ENCODE results near the gene L3MBTL1. TPM values are rescaled to one million over a fixed set of nuclear protein-coding genes. Genes with fewer than 3 reads are reported as not detected.
A peak's percentile ranks its signal among the peaks of the same experiment; 100 is the strongest.
"Not testable (repeated sequence)": the region's sequence is repeated elsewhere in the genome, so short reads cannot be mapped to it uniquely, and the experiment has no call there.

Gene L3MBTL1
- total and polyA plus RNA-seq, 4 experiments from 2014 or later = 1.3 to 22.5 (median 9.9) TPM

- no peaks in the 10 kb centered on the region for H3K36me3 ChIP-seq (ENCODE audit: insufficient read depth, low read length)
- Mint-ChIP-seq H3K4me3 (no peak overlapping the region), H3K4me1 (no peaks in the 10 kb centered on the region), H3K36me3 (peaks cover 0 to 1% of the 10 kb centered on the region in 2 donors), H3K9me3 (peaks cover 0 to 6% (median 0%) of the 10 kb centered on the region in 8 donors), H3K27ac (peak overlapping the region in 1 of 7 donors; percentile 35), H3K27me3 (no peaks in the 10 kb centered on the region)
- POLR2A ChIA-PET (ENCODE audit: partially characterized antibody) = no interaction called here
- H3K4me1 ChIP-seq (ENCODE audit: insufficient read depth, low read length) = no peaks in the 10 kb centered on the region
- H3K4me3 ChIP-seq (ENCODE audit: low read length in 2 of 2) = no peak overlapping the region
- no peak overlapping the region for H3K27ac ChIP-seq (ENCODE audit: low read depth, low read length)
- no peaks in the 10 kb centered on the region for H3K9me3 ChIP-seq (ENCODE audit: control insufficient read depth in 1 of 2, low read length in 2 of 2)
- no peak for DNase-seq
- CTCF ChIA-PET (ENCODE audit: partially characterized antibody) = interaction anchor here (0.6 kb wide), 1 partner anchor 68 kb away, joined by 3 read pairs; no protein-coding TSS in a partner anchor
- H3K27me3 ChIP-seq (ENCODE audit: insufficient read depth, low read length) = no peaks in the 10 kb centered on the region
- intact Hi-C loops (cut with micrococcal nuclease) = no loop called here
Measured at GRCh38 chr20:43477193-43477592, 30.3 kb upstream of the L3MBTL1 start.

GRCh38 chr20:43477619-43478018 lies 29.9 kb upstream of the L3MBTL1 start:
- H3K4me1 Mint-ChIP-seq = no peaks in the 10 kb centered on the region
- H3K27me3 Mint-ChIP-seq = no peaks in the 10 kb centered on the region
- POLR2A ChIA-PET (ENCODE audit: partially characterized antibody) = no interaction called here

GRCh38 chr20:43490038-43490437 lies 17.5 kb upstream of the L3MBTL1 start:
- no peak overlapping the region for H3K4me3 ChIP-seq (ENCODE audit: low read length in 2 of 2)
- no peaks in the 10 kb centered on the region for H3K27me3 ChIP-seq (ENCODE audit: insufficient read depth, low read length)
- ChIA-PET POLR2A (ENCODE audit: partially characterized antibody) (no interaction called here), CTCF (ENCODE audit: partially characterized antibody) (no interaction called here)
- Mint-ChIP-seq H3K27ac (no peak overlapping the region), H3K9me3 (peaks cover 0 to 23% (median 14%) of the 10 kb centered on the region in 8 donors), H3K4me3 (no peak overlapping the region), H3K4me1 (no peaks in the 10 kb centered on the region), H3K36me3 (peaks cover 0 to 3% of the 10 kb centered on the region in 2 donors), H3K27me3 (peaks cover 5 to 7% of the 10 kb centered on the region in 2 donors)
- DNase-seq = no peak
- no peaks in the 10 kb centered on the region for H3K36me3 ChIP-seq (ENCODE audit: insufficient read depth, low read length)
- intact Hi-C loops (cut with micrococcal nuclease) = no loop called here
- no peaks in the 10 kb centered on the region for H3K4me1 ChIP-seq (ENCODE audit: insufficient read depth, low read length)
- H3K9me3 ChIP-seq (ENCODE audit: control insufficient read depth in 1 of 2, low read length in 2 of 2) = no peaks in the 10 kb centered on the region
- no peak overlapping the region for H3K27ac ChIP-seq (ENCODE audit: low read depth, low read length)

More at GRCh38 chr20:43477619-43478018, 29.9 kb upstream of the L3MBTL1 start:
- CTCF ChIA-PET (ENCODE audit: partially characterized antibody) = interaction anchor here (0.6 kb wide), 1 partner anchor 68 kb away, joined by 3 read pairs; no protein-coding TSS in a partner anchor
- H3K27me3 ChIP-seq (ENCODE audit: insufficient read depth, low read length) = no peaks in the 10 kb centered on the region
- no peak for DNase-seq
- no peaks in the 10 kb centered on the region for H3K9me3 ChIP-seq (ENCODE audit: control insufficient read depth in 1 of 2, low read length in 2 of 2)
- no peak overlapping the region for H3K4me3 ChIP-seq (ENCODE audit: low read length in 2 of 2)
- H3K27ac ChIP-seq (ENCODE audit: low read depth, low read length) = no peak overlapping the region
- Mint-ChIP-seq H3K9me3 (peaks cover 0 to 6% (median 0%) of the 10 kb centered on the region in 8 donors), H3K4me3 (no peak overlapping the region), H3K27ac (no peak overlapping the region), H3K36me3 (peaks cover 0 to 1% of the 10 kb centered on the region in 2 donors)
- intact Hi-C loops (cut with micrococcal nuclease) = no loop called here
- H3K36me3 ChIP-seq (ENCODE audit: insufficient read depth, low read length) = no peaks in the 10 kb centered on the region
- H3K4me1 ChIP-seq (ENCODE audit: insufficient read depth, low read length) = no peaks in the 10 kb centered on the region

- no peaks in the 10 kb centered on the region for H3K4me1 ChIP-seq (ENCODE audit: insufficient read depth, low read length)
- Mint-ChIP-seq H3K9me3 (peaks cover 0 to 17% (median 12%) of the 10 kb centered on the region in 8 donors), H3K27ac (no peak overlapping the region), H3K27me3 (peaks cover 9 to 11% of the 10 kb centered on the region in 2 donors), H3K36me3 (peaks cover 0 to 3% of the 10 kb centered on the region in 2 donors), H3K4me1 (no peaks in the 10 kb centered on the region), H3K4me3 (no peak overlapping the region)
- CTCF ChIA-PET (ENCODE audit: partially characterized antibody) = no interaction called here
- no peaks in the 10 kb centered on the region for H3K36me3 ChIP-seq (ENCODE audit: insufficient read depth, low read length)
- no peak overlapping the region for H3K4me3 ChIP-seq (ENCODE audit: low read length in 2 of 2)
- intact Hi-C loops (cut with micrococcal nuclease) = no loop called here
- no peaks in the 10 kb centered on the region for H3K9me3 ChIP-seq (ENCODE audit: control insufficient read depth in 1 of 2, low read length in 2 of 2)
- H3K27me3 ChIP-seq (ENCODE audit: insufficient read depth, low read length) = no peaks in the 10 kb centered on the region
- DNase-seq = no peak
- POLR2A ChIA-PET (ENCODE audit: partially characterized antibody) = no interaction called here
- no peak overlapping the region for H3K27ac ChIP-seq (ENCODE audit: low read depth, low read length)
Measured at GRCh38 chr20:43492101-43492500, 15.4 kb upstream of the L3MBTL1 start.

- ChIA-PET CTCF (ENCODE audit: partially characterized antibody) (no interaction called here), POLR2A (ENCODE audit: partially characterized antibody) (no interaction called here)
- no peak overlapping the region for H3K4me3 ChIP-seq (ENCODE audit: low read length in 2 of 2)
- DNase-seq = no peak
- no peaks in the 10 kb centered on the region for H3K9me3 ChIP-seq (ENCODE audit: control insufficient read depth in 1 of 2, low read length in 2 of 2)
- Mint-ChIP-seq H3K36me3 (peaks cover 1 to 3% of the 10 kb centered on the region in 2 donors), H3K9me3 (peaks cover 0 to 20% (median 10%) of the 10 kb centered on the region in 8 donors), H3K27ac (no peak overlapping the region), H3K4me3 (no peak overlapping the region), H3K27me3 (peaks cover 9% of the 10 kb centered on the region in 2 donors), H3K4me1 (no peaks in the 10 kb centered on the region)
- no peaks in the 10 kb centered on the region for H3K4me1 ChIP-seq (ENCODE audit: insufficient read depth, low read length)
- H3K36me3 ChIP-seq (ENCODE audit: insufficient read depth, low read length) = no peaks in the 10 kb centered on the region
- no peak overlapping the region for H3K27ac ChIP-seq (ENCODE audit: low read depth, low read length)
- intact Hi-C loops (cut with micrococcal nuclease) = no loop called here
- H3K27me3 ChIP-seq (ENCODE audit: insufficient read depth, low read length) = no peaks in the 10 kb centered on the region
Measured at GRCh38 chr20:43495388-43495787, 12.1 kb upstream of the L3MBTL1 start.

- H3K4me1 ChIP-seq (ENCODE audit: insufficient read depth, low read length); POLR2A ChIA-PET (ENCODE audit: partially characterized antibody); H3K27me3 ChIP-seq (ENCODE audit: insufficient read depth, low read length); CTCF ChIA-PET (ENCODE audit: partially characterized antibody); H3K9me3 ChIP-seq (ENCODE audit: control insufficient read depth in 1 of 2, low read length in 2 of 2); H3K4me1 Mint-ChIP-seq; H3K27ac Mint-ChIP-seq; H3K4me3 ChIP-seq (ENCODE audit: low read length in 2 of 2); H3K36me3 Mint-ChIP-seq; DNase-seq; H3K36me3 ChIP-seq (ENCODE audit: insufficient read depth, low read length); H3K4me3 Mint-ChIP-seq; intact Hi-C loops (cut with micrococcal nuclease); H3K27ac ChIP-seq (ENCODE audit: low read depth, low read length): not testable (repeated sequence)
- H3K27me3 Mint-ChIP-seq = peaks cover 18 to 20% of the 10 kb centered on the region in 2 donors
- H3K9me3 Mint-ChIP-seq = peaks cover 0 to 12% (median 5%) of the 10 kb centered on the region in 8 donors
Measured at GRCh38 chr20:43502021-43502420, 5.5 kb upstream of the L3MBTL1 start.

- H3K4me3 ChIP-seq (ENCODE audit: low read length in 2 of 2) = no peak overlapping the region
- H3K4me3 Mint-ChIP-seq = peak overlapping the region in 4 of 8 donors; percentile 14 to 59 (median 44)
- peaks cover 28 to 29% of the 10 kb centered on the region in 2 donors for H3K27me3 Mint-ChIP-seq
- peaks cover 11% of the 10 kb centered on the region for H3K4me1 ChIP-seq (ENCODE audit: insufficient read depth, low read length)
- no peak overlapping the region for H3K27ac Mint-ChIP-seq
- no peaks in the 10 kb centered on the region for H3K9me3 Mint-ChIP-seq
- intact Hi-C loops (cut with micrococcal nuclease) = no loop called here
- H3K27ac ChIP-seq (ENCODE audit: low read depth, low read length) = no peak overlapping the region
- H3K4me1 Mint-ChIP-seq = peaks cover 0 to 9% (median 2%) of the 10 kb centered on the region in 4 donors
- CTCF ChIA-PET (ENCODE audit: partially characterized antibody) = no interaction called here
- H3K36me3 Mint-ChIP-seq = no peaks in the 10 kb centered on the region
- H3K9me3 ChIP-seq (ENCODE audit: control insufficient read depth in 1 of 2, low read length in 2 of 2) = no peaks in the 10 kb centered on the region
- POLR2A ChIA-PET (ENCODE audit: partially characterized antibody) = no interaction called here
- peaks cover 18% of the 10 kb centered on the region for H3K27me3 ChIP-seq (ENCODE audit: insufficient read depth, low read length)
- no peak for DNase-seq
- H3K36me3 ChIP-seq (ENCODE audit: insufficient read depth, low read length) = no peaks in the 10 kb centered on the region
Measured at GRCh38 chr20:43506238-43506637, 1.3 kb upstream of the L3MBTL1 start.
